ENCODE results near the gene ERG. TPM values are rescaled to one million over a fixed set of nuclear protein-coding genes. Genes with fewer than 3 reads are reported as not detected.

The ERG gene
- total RNA-seq, 2 experiments from 2014 or later = not detected

- POLR2A ChIA-PET = no interaction called here
- CTCF ChIA-PET = no interaction called here
Measured at GRCh38 chr21:38367646-38368045, 130.6 kb downstream of the ERG start.

- CTCF ChIA-PET = no interaction called here
- POLR2A ChIA-PET = no interaction called here
Measured at GRCh38 chr21:38365521-38365920, 132.8 kb downstream of the ERG start.

GRCh38 chr21:38363693-38364092 is 134.6 kb downstream of the ERG start:
- POLR2A ChIA-PET = no interaction called here
- CTCF ChIA-PET = no interaction called here

- POLR2A ChIA-PET = no interaction called here
- CTCF ChIA-PET = no interaction called here
Measured at GRCh38 chr21:38361324-38361723, 137.0 kb downstream of the ERG start.

- ChIA-PET CTCF (no interaction called here), POLR2A (no interaction called here)
Measured at GRCh38 chr21:38359835-38360234, 138.4 kb downstream of the ERG start.

GRCh38 chr21:38359090-38359489 is 139.2 kb downstream of the ERG start:
- CTCF ChIA-PET = no interaction called here
- POLR2A ChIA-PET = no interaction called here

GRCh38 chr21:38358666-38359065 is 139.6 kb downstream of the ERG start:
- CTCF ChIA-PET = no interaction called here
- POLR2A ChIA-PET = no interaction called here

GRCh38 chr21:38358098-38358497 is 140.2 kb downstream of the ERG start:
- POLR2A ChIA-PET = no interaction called here
- CTCF ChIA-PET = no interaction called here

GRCh38 chr21:38356883-38357625 is 141.2 kb downstream of the ERG start:
- POLR2A ChIA-PET = no interaction called here
- CTCF ChIA-PET = interaction anchor here (0.6 to 1.1 kb wide), 2 partner anchors 66 to 430 kb away, joined by 3 to 4 read pairs; no protein-coding TSS in a partner anchor

GRCh38 chr21:38355992-38356781 is 142.1 kb downstream of the ERG start:
- ChIA-PET CTCF (interaction anchor here (0.6 to 1.5 kb wide), 5 partner anchors 13 to 429 kb away, joined by 3 to 4 read pairs (median 4); no protein-coding TSS in a partner anchor), POLR2A (no interaction called here)

- CTCF ChIA-PET = interaction anchor here (1.0 to 1.5 kb wide), 3 partner anchors 12 to 193 kb away, joined by 3 to 4 read pairs (median 3); no protein-coding TSS in a partner anchor
- POLR2A ChIA-PET = no interaction called here
Measured at GRCh38 chr21:38355353-38355752, 142.9 kb downstream of the ERG start.

- CTCF ChIA-PET = interaction anchor here (1.0 kb wide), 1 partner anchor 192 kb away, joined by 3 read pairs; no protein-coding TSS in a partner anchor
- POLR2A ChIA-PET = no interaction called here
Measured at GRCh38 chr21:38354746-38355145, 143.5 kb downstream of the ERG start.

- ChIA-PET CTCF (no interaction called here), POLR2A (no interaction called here)
Measured at GRCh38 chr21:38354231-38354630, 144.0 kb downstream of the ERG start.

- POLR2A ChIA-PET = no interaction called here
- CTCF ChIA-PET = no interaction called here
Measured at GRCh38 chr21:38352536-38353219, 145.6 kb downstream of the ERG start.

GRCh38 chr21:38351961-38352521 is 146.2 kb downstream of the ERG start:
- ChIA-PET CTCF (no interaction called here), POLR2A (no interaction called here)

- CTCF ChIA-PET = no interaction called here
Measured at GRCh38 chr21:38351176-38351959, 146.9 kb downstream of the ERG start.

GRCh38 chr21:38350684-38351083 is 147.6 kb downstream of the ERG start:
- ChIA-PET POLR2A (no interaction called here), CTCF (no interaction called here)

More at GRCh38 chr21:38351176-38351959, 146.9 kb downstream of the ERG start:
- POLR2A ChIA-PET = no interaction called here

- POLR2A ChIA-PET = no interaction called here
- CTCF ChIA-PET = no interaction called here
Measured at GRCh38 chr21:38349977-38350376, 148.3 kb downstream of the ERG start.

GRCh38 chr21:38349111-38349746 is 149.0 kb downstream of the ERG start:
- ChIA-PET POLR2A (no interaction called here), CTCF (no interaction called here)

All from activated CD8-positive, alpha-beta memory T cell treated with anti-CD3 and anti-CD28 coated beads for 36 hours (primary cell).